ENCODE measurements around the gene DLGAP5. TPM values are rescaled to one million over a fixed set of nuclear protein-coding genes. Genes with fewer than 3 reads are reported as not detected.

Gene DLGAP5
- total and polyA plus RNA-seq, 4 donors: 8.7 to 14.4 (median 11.5) TPM

DNA sequence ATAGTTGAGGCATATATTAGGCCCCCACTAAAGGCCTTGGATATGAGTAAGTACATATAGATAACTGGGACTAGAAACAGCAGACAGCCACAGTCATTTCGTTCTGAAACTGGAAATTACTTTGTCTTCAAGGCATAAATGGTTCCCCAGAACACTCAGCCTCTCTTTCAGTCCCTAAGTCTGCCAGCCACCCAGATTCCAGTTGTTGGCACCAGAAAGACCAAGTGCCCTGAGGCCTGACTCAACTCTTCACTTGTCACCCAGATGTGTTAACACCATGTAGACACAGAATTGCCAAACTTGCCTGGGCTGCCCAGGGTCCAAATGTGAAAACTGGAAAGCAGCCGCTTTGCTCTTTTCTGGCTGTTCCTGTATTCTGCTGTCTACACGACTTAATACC, 65.4 kb downstream of the DLGAP5 start:
- no peaks in the 10 kb centered on the region for H3K9me3 ChIP-seq (ENCODE audit: control insufficient read depth, insufficient read depth, low read length)
- 80% methylated on average over 1 of the region's 3 CpGs for WGBS (ENCODE audit: insufficient coverage)
- H3K27me3 ChIP-seq (ENCODE audit: control insufficient read depth, insufficient read depth, low read length): peaks cover 20% of the 10 kb centered on the region
- no peak overlapping the region for H3K4me3 ChIP-seq (ENCODE audit: low read depth, low read length)
- DNase-seq (ENCODE audit: low read depth in 4 of 6, low spot score in 6 of 6): no peak
- H3K4me1 ChIP-seq (ENCODE audit: control insufficient read depth, insufficient read depth, low read length): peaks cover 22% of the 10 kb centered on the region
- no peak overlapping the region for H3K27ac ChIP-seq (ENCODE audit: low read depth, low read length)
- H3K36me3 ChIP-seq (ENCODE audit: control insufficient read depth, insufficient read depth, low read length): no peaks in the 10 kb centered on the region

DNA sequence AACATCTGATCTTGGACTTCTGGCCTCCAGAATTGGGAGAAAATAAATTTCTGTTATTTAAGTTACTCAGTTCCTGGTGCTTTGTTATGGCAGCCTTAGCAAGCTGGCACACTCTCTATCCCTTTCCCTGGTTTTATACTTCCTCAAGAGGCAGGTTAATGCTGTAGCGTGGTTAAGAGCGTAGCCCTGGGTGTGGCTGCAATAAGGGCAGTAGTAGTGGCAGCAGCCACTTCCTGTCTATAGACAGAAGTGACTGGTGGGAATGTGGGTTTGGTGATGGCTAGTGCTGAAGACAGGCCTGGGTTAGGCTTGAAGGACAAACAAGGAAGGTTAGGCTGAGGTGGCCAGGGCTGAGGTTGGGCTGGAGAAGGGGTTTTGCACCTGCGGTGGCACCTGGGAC, 66.0 kb downstream of the DLGAP5 start:
- Histone ChIP-seq H3K4me1 (ENCODE audit: control insufficient read depth, insufficient read depth, low read length) (peaks cover 22% of the 10 kb centered on the region), H3K4me3 (ENCODE audit: low read depth, low read length) (no peak overlapping the region), H3K9me3 (ENCODE audit: control insufficient read depth, insufficient read depth, low read length) (no peaks in the 10 kb centered on the region), H3K27me3 (ENCODE audit: control insufficient read depth, insufficient read depth, low read length) (peaks cover 14% of the 10 kb centered on the region), H3K36me3 (ENCODE audit: control insufficient read depth, insufficient read depth, low read length) (no peaks in the 10 kb centered on the region), H3K27ac (ENCODE audit: low read depth, low read length) (no peak overlapping the region)
- no peak for DNase-seq (ENCODE audit: low read depth in 4 of 6, low spot score in 6 of 6)
- 97% methylated on average over 3 of the region's 3 CpGs for WGBS (ENCODE audit: insufficient coverage)

DNA sequence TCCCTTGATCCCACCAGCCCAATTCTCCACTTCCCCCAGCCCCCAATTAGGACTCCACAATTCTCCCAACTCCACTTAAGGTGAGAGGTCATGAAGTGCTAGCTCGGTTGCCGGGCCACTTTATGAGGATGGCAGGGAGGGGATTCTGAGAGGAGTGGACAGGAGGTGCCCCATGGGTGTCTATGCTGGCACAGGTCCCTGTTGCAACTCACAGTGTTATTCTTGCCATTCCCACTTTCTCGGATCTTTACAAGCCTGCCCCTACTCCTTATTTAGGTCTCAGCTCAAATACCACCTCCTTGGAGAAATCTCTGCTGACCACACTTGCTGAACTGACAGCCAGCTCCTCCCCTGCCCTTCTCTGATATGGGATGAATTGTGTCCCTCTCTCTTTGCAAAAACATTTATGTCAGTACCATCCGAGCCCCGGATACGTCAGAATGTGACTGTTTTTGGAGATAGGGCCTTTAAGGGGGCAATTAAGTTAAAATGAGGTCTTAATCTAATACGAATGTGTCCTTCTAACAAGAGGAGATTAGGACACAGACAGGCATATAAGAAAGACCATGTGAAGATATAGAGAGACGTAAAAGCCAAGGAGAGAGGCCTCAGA, 66.5 kb downstream of the DLGAP5 start:
- no peaks in the 10 kb centered on the region for H3K9me3 ChIP-seq (ENCODE audit: control insufficient read depth, insufficient read depth, low read length)
- no peak overlapping the region for H3K27ac ChIP-seq (ENCODE audit: low read depth, low read length)
- peaks cover 9% of the 10 kb centered on the region for H3K27me3 ChIP-seq (ENCODE audit: control insufficient read depth, insufficient read depth, low read length)
- WGBS (ENCODE audit: insufficient coverage): 93% methylated on average over 7 of the region's 8 CpGs
- no peak for DNase-seq (ENCODE audit: low read depth in 4 of 6, low spot score in 6 of 6)
- H3K4me1 ChIP-seq (ENCODE audit: control insufficient read depth, insufficient read depth, low read length): peaks cover 19% of the 10 kb centered on the region
- no peaks in the 10 kb centered on the region for H3K36me3 ChIP-seq (ENCODE audit: control insufficient read depth, insufficient read depth, low read length)
- no peak overlapping the region for H3K4me3 ChIP-seq (ENCODE audit: low read depth, low read length)

DNA sequence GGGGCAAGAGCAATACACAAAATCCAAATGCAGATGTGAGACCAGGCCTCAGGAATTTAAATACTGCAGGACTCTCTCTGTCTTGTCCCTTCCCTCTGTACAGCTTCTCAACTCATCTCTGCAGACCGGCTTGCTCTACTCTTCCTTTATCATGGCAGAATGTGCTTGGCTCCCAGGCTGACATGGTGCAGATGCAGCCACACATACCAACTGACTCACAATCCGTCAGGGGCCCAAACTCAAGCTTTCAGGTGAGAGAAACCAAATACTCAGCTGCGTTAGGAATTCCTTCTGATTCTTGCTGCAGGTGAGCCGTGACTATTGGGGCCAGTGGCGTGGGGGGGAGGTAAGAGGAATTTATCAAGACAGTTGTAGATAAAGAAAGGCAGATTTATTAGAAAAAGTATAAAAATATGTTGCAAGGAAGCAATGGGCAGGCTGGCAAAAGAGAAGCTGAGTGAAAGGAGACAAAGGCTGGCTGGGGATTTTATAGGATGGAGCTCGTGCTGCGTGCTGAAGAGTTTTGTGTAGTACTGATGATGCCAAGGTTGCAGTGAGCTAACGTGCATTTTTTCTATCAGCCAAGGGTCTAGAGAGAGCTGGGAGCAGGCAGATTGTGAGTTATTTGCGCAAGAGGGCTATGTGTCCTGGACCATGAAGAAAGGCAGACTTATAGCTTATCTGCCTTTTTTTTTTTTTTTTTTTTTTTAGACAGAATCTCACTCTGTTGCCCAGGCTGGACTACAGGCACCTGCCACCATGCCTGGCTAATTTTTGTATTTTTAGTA, 67.3 kb downstream of the DLGAP5 start:
- Histone ChIP-seq H3K27ac (ENCODE audit: low read depth, low read length) (no peak overlapping the region), H3K36me3 (ENCODE audit: control insufficient read depth, insufficient read depth, low read length) (no peaks in the 10 kb centered on the region), H3K27me3 (ENCODE audit: control insufficient read depth, insufficient read depth, low read length) (peaks cover 3% of the 10 kb centered on the region), H3K4me1 (ENCODE audit: control insufficient read depth, insufficient read depth, low read length) (peaks cover 12% of the 10 kb centered on the region), H3K9me3 (ENCODE audit: control insufficient read depth, insufficient read depth, low read length) (no peaks in the 10 kb centered on the region), H3K4me3 (ENCODE audit: low read depth, low read length) (no peak overlapping the region)
- 84% methylated on average over 8 of the region's 9 CpGs for WGBS (ENCODE audit: insufficient coverage)
- no peak for DNase-seq (ENCODE audit: low read depth in 4 of 6, low spot score in 6 of 6)

DNA sequence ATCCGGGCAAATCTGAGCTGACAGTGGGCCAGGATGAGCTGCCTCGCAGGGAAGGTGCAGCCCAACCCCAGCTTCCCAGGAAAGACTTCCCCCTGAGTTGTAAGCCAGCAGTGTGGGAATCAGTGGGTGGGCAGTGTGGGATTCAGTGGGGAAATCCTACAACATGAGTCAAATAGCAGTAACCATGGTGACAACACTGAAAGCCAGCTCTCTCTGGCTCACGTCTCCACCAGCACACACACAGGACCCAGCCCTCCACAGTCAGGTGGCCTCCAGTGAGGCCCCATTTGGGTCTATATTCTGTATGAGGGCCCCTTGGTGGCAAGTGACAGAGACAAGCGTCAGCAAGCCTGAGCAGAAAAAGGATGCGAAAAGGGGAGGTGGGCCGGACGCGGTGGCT, 68.3 kb downstream of the DLGAP5 start:
- DNase-seq (ENCODE audit: low read depth in 4 of 6, low spot score in 6 of 6): peak in 2 of 6 donors; percentile 47 to 65
- Histone ChIP-seq H3K9me3 (ENCODE audit: control insufficient read depth, insufficient read depth, low read length) (no peaks in the 10 kb centered on the region), H3K4me3 (ENCODE audit: low read depth, low read length) (no peak overlapping the region), H3K27me3 (ENCODE audit: control insufficient read depth, insufficient read depth, low read length) (no peaks in the 10 kb centered on the region), H3K36me3 (ENCODE audit: control insufficient read depth, insufficient read depth, low read length) (no peaks in the 10 kb centered on the region), H3K27ac (ENCODE audit: low read depth, low read length) (peak overlapping the region; percentile 48), H3K4me1 (ENCODE audit: control insufficient read depth, insufficient read depth, low read length) (peaks cover 12% of the 10 kb centered on the region)
- WGBS (ENCODE audit: insufficient coverage): 17% methylated on average over 3 of the region's 8 CpGs

DNA sequence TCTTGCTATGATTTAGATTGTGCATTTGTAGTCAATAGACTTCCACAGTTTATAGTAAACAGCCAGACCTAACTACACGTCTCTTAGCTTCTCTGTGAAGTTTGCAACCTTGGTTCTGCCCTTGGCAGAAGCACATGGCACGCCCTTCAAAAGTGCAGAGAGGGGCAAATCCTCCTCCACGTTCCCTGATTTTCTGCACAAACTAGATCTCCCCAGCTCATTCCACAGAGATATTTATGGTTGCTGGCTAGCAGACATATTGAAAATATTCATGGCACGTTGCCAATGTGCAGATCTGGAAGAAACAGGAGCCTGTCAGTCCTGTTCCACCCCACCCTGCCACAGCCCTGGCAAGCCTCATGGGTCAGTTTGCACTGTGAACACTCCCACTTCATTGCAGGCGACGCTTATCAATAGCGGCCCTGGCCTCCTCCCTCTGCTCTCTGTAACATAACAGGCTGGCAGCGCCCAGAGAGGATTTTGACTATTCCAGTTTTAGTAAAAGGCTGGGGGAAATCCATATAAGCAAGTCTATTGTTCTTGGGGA, 68.9 kb downstream of the DLGAP5 start:
- 81% methylated on average over 3 of the region's 8 CpGs for WGBS (ENCODE audit: insufficient coverage)
- no peaks in the 10 kb centered on the region for H3K36me3 ChIP-seq (ENCODE audit: control insufficient read depth, insufficient read depth, low read length)
- DNase-seq (ENCODE audit: low read depth in 4 of 6, low spot score in 6 of 6): peak in 2 of 6 donors; percentile 21 to 69

DNA sequence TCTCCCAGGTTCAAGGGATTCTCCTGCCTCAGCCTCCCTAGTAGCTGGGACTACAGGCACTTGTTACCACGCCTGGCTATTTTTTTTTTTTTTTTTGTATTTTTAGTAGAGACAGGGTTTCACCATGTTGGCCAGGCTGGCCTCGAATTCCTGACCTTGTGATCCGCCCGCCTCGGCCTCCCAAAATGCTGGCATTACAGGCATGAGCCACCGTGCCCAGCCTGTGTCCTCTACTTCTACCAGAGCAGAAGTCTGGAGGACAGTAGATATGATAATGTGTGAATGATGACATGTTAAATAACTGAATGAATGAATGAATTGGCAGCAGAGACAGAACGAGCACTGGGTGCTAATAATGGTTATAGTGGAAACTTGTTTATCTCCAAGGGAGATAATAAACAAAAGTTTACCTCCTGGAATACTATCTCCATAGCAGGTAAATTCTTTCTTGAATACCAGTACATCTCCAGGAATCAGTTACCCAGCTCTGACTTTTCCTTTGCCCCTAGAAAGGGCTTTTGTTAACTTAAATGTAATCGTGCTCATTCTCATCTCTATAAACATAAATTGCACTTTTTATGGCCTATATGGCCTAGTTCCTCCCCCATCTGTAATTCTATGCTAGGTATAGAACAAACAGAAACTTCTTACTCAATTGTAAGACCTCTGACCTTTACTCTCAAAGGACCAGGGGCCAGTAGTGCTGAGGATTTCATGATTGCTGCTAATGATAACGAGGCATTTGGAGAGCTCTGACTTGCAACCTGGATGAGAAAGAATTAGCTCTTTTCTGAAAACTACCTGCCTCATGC, 69.6 kb downstream of the DLGAP5 start:
- 100% methylated on average over 4 of the region's 9 CpGs for WGBS (ENCODE audit: insufficient coverage)
- DNase-seq (ENCODE audit: low read depth in 4 of 6, low spot score in 6 of 6): no peak
- no peaks in the 10 kb centered on the region for H3K36me3 ChIP-seq (ENCODE audit: control insufficient read depth, insufficient read depth, low read length)
- H3K9me3 ChIP-seq (ENCODE audit: control insufficient read depth, insufficient read depth, low read length): no peaks in the 10 kb centered on the region
- no peak overlapping the region for H3K27ac ChIP-seq (ENCODE audit: low read depth, low read length)
- H3K4me3 ChIP-seq (ENCODE audit: low read depth, low read length): no peak overlapping the region
- no peaks in the 10 kb centered on the region for H3K27me3 ChIP-seq (ENCODE audit: control insufficient read depth, insufficient read depth, low read length)
- H3K4me1 ChIP-seq (ENCODE audit: control insufficient read depth, insufficient read depth, low read length): peaks cover 12% of the 10 kb centered on the region

More for the DNA sequence above, 68.9 kb downstream of the DLGAP5 start:
- Histone ChIP-seq H3K27me3 (ENCODE audit: control insufficient read depth, insufficient read depth, low read length) (no peaks in the 10 kb centered on the region), H3K9me3 (ENCODE audit: control insufficient read depth, insufficient read depth, low read length) (no peaks in the 10 kb centered on the region), H3K27ac (ENCODE audit: low read depth, low read length) (peak overlapping the region; percentile 48), H3K4me1 (ENCODE audit: control insufficient read depth, insufficient read depth, low read length) (peaks cover 12% of the 10 kb centered on the region), H3K4me3 (ENCODE audit: low read depth, low read length) (no peak overlapping the region)

DNA sequence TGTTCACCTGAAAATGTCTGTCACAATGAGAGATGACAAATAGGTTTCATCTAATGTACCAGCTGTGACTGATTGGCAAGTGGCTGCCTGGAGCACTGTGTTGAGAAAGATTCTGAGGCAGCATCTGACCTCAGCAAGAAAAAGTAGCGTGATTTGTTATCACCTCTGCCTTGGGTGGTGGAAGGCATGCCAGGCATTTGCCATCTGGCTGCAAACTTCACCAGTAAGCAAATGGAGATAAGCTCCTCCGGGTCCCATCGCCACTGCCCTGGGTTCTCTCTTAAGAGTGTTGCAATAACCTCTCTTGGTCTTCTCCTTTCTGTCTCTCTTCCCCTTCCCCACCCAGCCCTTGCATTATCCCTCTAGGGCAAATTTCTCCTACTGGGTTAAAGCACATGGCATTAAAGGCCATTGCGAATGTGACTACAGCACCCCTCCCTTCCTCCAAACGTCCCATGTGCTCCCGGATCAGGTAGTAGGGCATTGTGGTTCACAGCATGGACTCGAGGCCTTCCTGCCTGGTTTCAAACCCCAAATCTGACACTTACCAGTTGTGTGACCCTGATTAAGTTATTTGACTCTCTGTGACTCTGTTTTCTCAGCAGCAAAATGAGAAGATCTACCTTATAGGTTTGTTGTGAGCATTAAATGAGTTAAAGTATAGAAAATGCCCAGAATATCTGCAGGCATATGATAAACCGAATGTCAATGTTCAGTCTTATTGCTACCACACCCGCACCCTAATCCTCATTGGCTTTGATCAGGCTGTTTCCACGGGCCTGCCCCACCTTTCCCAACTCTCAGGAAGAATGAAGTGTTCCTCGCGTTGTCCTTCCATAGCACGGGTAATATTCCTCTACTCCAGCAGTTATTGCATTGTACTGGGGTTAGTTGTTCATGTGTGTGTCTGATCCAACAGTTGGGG, 70.6 kb downstream of the DLGAP5 start:
- Histone ChIP-seq H3K4me1 (ENCODE audit: control insufficient read depth, insufficient read depth, low read length) (peaks cover 12% of the 10 kb centered on the region), H3K4me3 (ENCODE audit: low read depth, low read length) (no peak overlapping the region), H3K36me3 (ENCODE audit: control insufficient read depth, insufficient read depth, low read length) (no peaks in the 10 kb centered on the region), H3K27me3 (ENCODE audit: control insufficient read depth, insufficient read depth, low read length) (no peaks in the 10 kb centered on the region), H3K27ac (ENCODE audit: low read depth, low read length) (no peak overlapping the region), H3K9me3 (ENCODE audit: control insufficient read depth, insufficient read depth, low read length) (no peaks in the 10 kb centered on the region)
- DNase-seq (ENCODE audit: low read depth in 4 of 6, low spot score in 6 of 6): no peak
- 82% methylated on average over 8 of the region's 13 CpGs for WGBS (ENCODE audit: insufficient coverage)

DNA sequence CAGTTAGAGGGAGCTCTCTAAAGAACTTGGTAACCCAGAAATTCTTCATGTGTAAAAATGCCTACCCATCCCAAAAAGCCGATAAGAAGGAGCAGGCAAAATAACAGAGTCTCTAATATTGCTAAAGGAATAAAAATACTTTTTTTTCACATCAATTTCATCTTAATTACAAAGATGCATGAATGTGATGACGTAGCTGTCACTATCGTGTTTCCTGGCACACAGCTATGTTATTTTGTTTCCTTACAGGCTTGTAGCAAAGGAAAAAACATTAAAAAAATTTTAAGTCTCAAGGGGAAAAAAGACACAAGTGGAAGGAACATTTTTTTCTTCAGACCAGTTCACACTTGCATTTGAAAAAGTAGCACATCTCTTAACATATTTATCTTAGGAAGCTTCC, 72.6 kb downstream of the DLGAP5 start:
- WGBS (ENCODE audit: insufficient coverage): no CpG with 5 or more reads among the region's 3 CpGs
- Histone ChIP-seq H3K27ac (ENCODE audit: low read depth, low read length) (no peak overlapping the region), H3K9me3 (ENCODE audit: control insufficient read depth, insufficient read depth, low read length) (no peaks in the 10 kb centered on the region), H3K4me1 (ENCODE audit: control insufficient read depth, insufficient read depth, low read length) (peaks cover 12% of the 10 kb centered on the region), H3K27me3 (ENCODE audit: control insufficient read depth, insufficient read depth, low read length) (no peaks in the 10 kb centered on the region), H3K36me3 (ENCODE audit: control insufficient read depth, insufficient read depth, low read length) (no peaks in the 10 kb centered on the region), H3K4me3 (ENCODE audit: low read depth, low read length) (no peak overlapping the region)
- DNase-seq (ENCODE audit: low read depth in 4 of 6, low spot score in 6 of 6): no peak

Data from spinal cord (tissue), 10 donors.